HS-27A (cell line): ENCODE results near the gene CYB561A3.

ENCODE experiments used
- DNase-seq: peaks from one replicate; pipeline ENCODE4 v3.0.0-alpha.2; 2012; ENCODE audit warnings: low read depth, missing footprints

Gene CYB561A3

DNA sequence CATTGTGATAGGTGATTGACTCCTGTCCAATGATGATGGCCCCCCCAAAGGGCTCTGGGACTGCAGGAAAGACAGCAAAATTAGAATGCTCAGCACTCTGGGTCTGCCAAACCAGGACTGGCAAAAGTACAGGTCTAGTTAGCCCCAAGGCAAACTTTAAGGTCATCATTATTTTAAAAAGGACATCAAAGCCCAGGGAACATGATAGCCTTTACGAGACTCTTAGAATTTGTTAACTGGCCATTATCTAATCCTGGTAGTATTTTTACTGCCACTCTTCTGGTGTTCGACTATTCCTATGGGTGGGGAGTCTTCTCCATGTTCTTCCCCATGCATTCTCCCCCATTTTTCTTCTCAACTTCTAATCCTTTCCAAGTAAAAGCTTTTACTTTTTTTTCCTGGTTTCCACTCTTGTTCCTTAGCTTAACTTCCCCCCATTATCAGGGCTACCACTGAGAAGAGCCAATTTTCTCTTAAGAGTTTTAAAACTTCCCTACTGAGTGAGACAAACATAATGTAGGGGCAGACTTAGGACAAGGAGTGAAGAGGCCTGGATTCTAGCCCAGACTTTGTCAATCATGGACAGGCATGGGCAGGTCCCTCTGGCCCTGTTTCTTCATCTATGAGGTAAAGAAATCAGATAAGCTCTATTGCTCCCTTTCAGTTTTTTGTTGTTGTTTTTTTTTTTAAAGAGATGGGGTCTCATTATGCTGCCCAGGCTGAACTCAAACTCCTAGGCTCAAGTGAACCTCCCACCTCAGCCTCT is 35.9 kb downstream of the CYB561A3 start:
- no peak for DNase-seq

DNA sequence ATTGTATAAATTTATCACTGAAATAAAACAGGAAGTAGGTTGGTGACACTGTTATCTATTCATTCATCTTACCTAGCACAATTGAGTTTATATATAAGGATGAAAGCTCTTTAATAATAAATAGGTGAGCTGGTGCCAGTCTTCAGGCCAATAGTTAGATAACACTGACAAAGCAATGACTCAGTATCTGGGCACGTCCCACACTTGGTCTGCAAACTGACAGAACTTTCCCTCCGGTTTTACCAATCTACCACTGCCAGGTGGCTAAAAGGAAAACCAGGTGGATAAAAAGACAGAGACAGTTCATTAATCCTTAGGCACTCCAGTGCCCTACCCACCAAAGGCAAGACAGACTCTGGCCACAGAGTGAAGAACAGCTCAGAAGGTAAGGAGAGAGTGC is 46.4 kb downstream of the CYB561A3 start:
- DNase-seq, result no peak

DNA sequence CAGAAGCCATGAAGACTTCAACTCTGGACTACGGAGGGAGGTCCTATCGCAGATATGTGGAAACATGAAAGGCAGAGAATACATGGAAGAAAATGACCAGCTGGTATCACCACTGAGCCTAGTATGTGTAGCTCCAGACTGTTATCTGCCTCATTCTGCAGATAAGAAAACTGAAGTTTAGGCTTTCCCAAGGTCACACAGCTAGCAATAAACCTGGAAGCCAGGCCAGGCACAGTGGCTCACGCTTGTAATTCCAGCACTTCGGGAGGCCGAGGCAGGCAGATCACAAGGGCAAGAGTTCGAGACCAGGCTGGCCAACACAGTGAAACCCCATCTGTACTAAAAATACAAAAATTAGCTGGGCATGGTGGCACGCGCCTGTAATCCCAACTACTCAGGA is 50.9 kb downstream of the CYB561A3 start:
- no peak for DNase-seq

- no peak for DNase-seq
These were observed 51.9 kb downstream of the CYB561A3 start for GRCh38 chr11:61309739-61310138.

- no peak for DNase-seq
These were observed 52.5 kb downstream of the CYB561A3 start for GRCh38 chr11:61309141-61309540.

DNA sequence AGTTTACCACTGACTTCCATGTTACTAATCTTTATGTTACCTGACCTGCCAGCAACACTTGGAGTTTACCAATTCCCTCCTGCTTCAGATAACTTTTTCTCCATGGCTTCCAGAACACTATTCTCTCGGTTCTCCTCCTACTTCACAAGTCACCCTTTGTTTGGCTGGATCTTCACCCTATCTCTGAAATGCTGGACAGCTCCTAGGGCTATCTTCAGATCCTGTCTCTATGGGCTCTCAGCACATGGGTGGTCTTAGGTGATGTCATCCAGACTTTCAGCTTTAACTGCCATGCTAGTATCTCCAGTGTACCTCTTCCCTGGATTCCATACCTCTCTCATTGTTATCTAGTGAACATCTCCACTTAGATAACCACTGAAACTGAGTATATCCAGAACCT is 54.3 kb downstream of the CYB561A3 start:
- DNase-seq, result no peak

DNA sequence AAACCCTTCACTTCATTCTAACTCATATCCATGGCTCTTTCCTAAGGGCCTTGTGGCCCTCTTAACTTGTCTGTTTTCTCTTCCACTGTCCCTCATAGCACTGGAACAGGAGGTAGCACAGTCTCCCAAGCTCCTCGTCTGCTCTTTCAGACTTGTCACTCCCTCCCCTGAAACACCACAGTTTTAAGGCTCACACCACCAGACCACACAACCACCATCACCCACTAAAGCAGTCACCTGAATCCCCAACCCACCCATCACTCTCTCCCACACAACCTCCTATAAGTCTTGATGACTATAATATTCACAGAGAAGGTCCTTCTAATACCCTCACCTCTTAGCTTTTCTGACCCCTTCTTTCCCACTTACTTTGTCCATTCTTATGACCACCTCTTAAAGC is 55.5 kb downstream of the CYB561A3 start:
- no peak for DNase-seq

DNA sequence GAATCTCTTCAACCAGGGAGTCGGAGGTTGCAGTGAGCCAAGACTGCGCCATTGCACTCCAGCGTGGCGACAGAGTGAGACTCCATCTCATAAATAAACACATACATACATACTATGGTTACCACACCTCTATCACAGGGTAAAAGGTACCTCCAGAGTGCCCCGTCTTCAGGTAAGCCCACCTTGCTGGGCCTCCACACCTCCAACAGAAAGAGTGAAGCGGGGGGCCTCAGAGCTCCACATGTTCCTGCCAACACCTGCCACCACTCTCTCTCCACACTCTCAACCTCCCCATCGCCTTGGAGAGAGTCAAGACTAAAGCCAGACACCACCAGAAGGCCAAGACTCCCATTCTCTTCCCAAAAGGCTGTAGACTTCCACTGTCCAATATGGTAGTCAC is 56.3 kb downstream of the CYB561A3 start:
- DNase-seq, result no peak

GRCh38 chr11:61303725-61304124 is 58.0 kb downstream of the CYB561A3 start:
- DNase-seq, result no peak

GRCh38 chr11:61302550-61302949 is 59.1 kb downstream of the CYB561A3 start:
- DNase-seq, result no peak
